SK-N-SH (cell line): Measurements from ENCODE around the gene RHBG. TPM values are rescaled to one million over a fixed set of nuclear protein-coding genes. Genes with fewer than 3 reads are reported as not detected.

Experiments used
- CTCF ChIA-PET: fragments of 300-600, 350-600 bp; formaldehyde crosslinking; extraction: SDS; loops from one replicate; lab custom pipeline; 2021; lab: Yijun Ruan, JAX
- POLR2A ChIA-PET: fragments of 350-600 bp; sonication (Branson Sonifier 250); formaldehyde crosslinking; extraction: SDS; loops from one replicate; lab custom pipeline; 2020; ENCODE audit warnings: antibody characterized with exemption, inconsistent platforms; lab: Yijun Ruan, JAX
- DNase-seq: peaks from one replicate; pipeline ENCODE4 v3.0.0; 2012
- H2AFZ ChIP-seq: fragments of 200-600 bp; sonication (generic); 2 replicates; pipeline ENCODE4 v1.8.1; 2016; ENCODE audit warnings: antibody characterized with exemption, mild to moderate bottlenecking, low read depth
- H3F3A ChIP-seq: fragments of 200-600 bp; sonication (generic); replicated peaks from 2 replicates; pipeline ENCODE3; 2016; ENCODE audit warnings: antibody characterized with exemption, mild to moderate bottlenecking; ENCODE audit not compliant: insufficient read depth
- H3K27ac ChIP-seq, 2 experiments: fragments of 200-500 bp in 1 of 2; fragments of 200-600 bp in 1 of 2; sonication (Bioruptor generic) in 1 of 2; sonication (generic), shearing (Covaris generic) in 1 of 2; 2 replicates each; pipeline versions ENCODE4 v1.5.1 to v1.6.1; 2014 to 2016; ENCODE audit warnings: low read depth in 2 of 2, inconsistent platforms in 1 of 2, low read length in 1 of 2, mild to moderate bottlenecking in 1 of 2, mixed read lengths in 1 of 2
- H3K27me3 ChIP-seq: fragments of 200-600 bp; sonication (generic), shearing (Covaris generic); 2 replicates; pipeline ENCODE4 v1.6.1; 2016; ENCODE audit warnings: mixed run types; ENCODE audit not compliant: insufficient read depth
- H3K36me3 ChIP-seq, 2 experiments: fragments of 200-500 bp in 1 of 2; fragments of 200-600 bp in 1 of 2; sonication (Bioruptor generic) in 1 of 2; sonication (generic) in 1 of 2; replicated peaks in 1 of 2; 2 replicates each; pipeline versions ENCODE3 to v1.5.1; 2014 to 2016; ENCODE audit warnings: low read length in 1 of 2, mild to moderate bottlenecking in 1 of 2; ENCODE audit not compliant: insufficient read depth in 2 of 2, control insufficient read depth in 1 of 2
- H3K4me1 ChIP-seq, 2 experiments: fragments of 200-500 bp in 1 of 2; fragments of 200-600 bp in 1 of 2; sonication (Bioruptor generic) in 1 of 2; sonication (generic), shearing (Covaris generic) in 1 of 2; 2 replicates each; pipeline versions ENCODE4 v1.5.1 to v1.6.1; 2014 to 2016; ENCODE audit warnings: low read depth in 1 of 2, low read length in 1 of 2, mixed run types in 1 of 2; ENCODE audit not compliant: insufficient read depth in 2 of 2, control insufficient read depth in 1 of 2
- H3K4me2 ChIP-seq: fragments of 200-600 bp; sonication (generic), shearing (Covaris generic); 2 replicates; pipeline ENCODE4 v1.6.1; 2017; ENCODE audit warnings: mixed run types
- H3K4me3 ChIP-seq, 2 experiments: fragments of 200-500 bp in 1 of 2; fragments of 200-600 bp in 1 of 2; sonication (Bioruptor generic) in 1 of 2; sonication (generic), shearing (Covaris generic) in 1 of 2; 2 replicates each; pipeline versions ENCODE4 v1.5.1 to v1.8.1; 2014 to 2016; ENCODE audit warnings: low read depth in 2 of 2, inconsistent platforms in 1 of 2, low read length in 1 of 2, mild to moderate bottlenecking in 1 of 2, mixed read lengths in 1 of 2, moderate library complexity in 1 of 2
- H3K79me2 ChIP-seq: fragments of 200-600 bp; sonication (generic); 2 replicates; pipeline ENCODE4 v1.8.1; 2017; ENCODE audit warnings: mild to moderate bottlenecking; ENCODE audit not compliant: insufficient read depth
- H3K9ac ChIP-seq: fragments of 200-600 bp; sonication (generic); 2 replicates; pipeline ENCODE4 v1.6.1; 2017; ENCODE audit warnings: mixed run types
- H3K9me2 ChIP-seq: fragments of 200-600 bp; sonication (generic); 2 replicates; pipeline ENCODE4 v1.6.1; 2017; ENCODE audit warnings: mixed run types
- H3K9me3 ChIP-seq: fragments of 200-600 bp; sonication (generic); 2 replicates; pipeline ENCODE4 v1.6.1; 2017; ENCODE audit warnings: mixed run types, mild to moderate bottlenecking, moderate library complexity
- H4K20me1 ChIP-seq: fragments of 200-600 bp; sonication (generic); 2 replicates; pipeline ENCODE4 v1.6.1; 2017; ENCODE audit warnings: mild to moderate bottlenecking, mixed run types; ENCODE audit not compliant: insufficient read depth
- EP300 ChIP-seq, 2 experiments: IDR thresholded peaks; 2 replicates each; pipeline versions ENCODE4 v1.4.0 to v1.6.1; 2012; ENCODE audit warnings: borderline replicate concordance in 1 of 2, low read depth in 1 of 2, low read length in 1 of 2
- GABPA ChIP-seq: IDR thresholded peaks from 2 replicates; pipeline ENCODE4 v1.4.0; 2012; ENCODE audit warnings: low read depth, mild to moderate bottlenecking
- GATA2 ChIP-seq: sonication (generic); formaldehyde crosslinking; IDR thresholded peaks from 2 replicates; pipeline ENCODE4 v1.5.0; 2020; ENCODE audit warnings: mild to moderate bottlenecking, missing genetic modification reagents
- MXI1 ChIP-seq: IDR thresholded peaks from 2 replicates; pipeline ENCODE4 v1.6.1; 2012; ENCODE audit warnings: mild to moderate bottlenecking, low read depth, low read length, improper control_type of control experiment
- POLR2AphosphoS5 ChIP-seq: IDR thresholded peaks from 2 replicates; pipeline ENCODE4 v1.6.1; 2012; ENCODE audit warnings: low read depth, low read length
- RCOR1 ChIP-seq: fragments of 150-350 bp; IDR thresholded peaks from 2 replicates; pipeline ENCODE4 v1.6.1; 2017; ENCODE audit warnings: antibody characterized with exemption, low read length
- RFX5 ChIP-seq: IDR thresholded peaks from 2 replicates; pipeline ENCODE4 v1.6.1; 2012; ENCODE audit warnings: mild to moderate bottlenecking, improper control_type of control experiment, low read length
- SMC3 ChIP-seq: IDR thresholded peaks from 2 replicates; pipeline ENCODE4 v1.6.1; 2012; ENCODE audit warnings: low read depth, low read length, improper control_type of control experiment
- YY1 ChIP-seq: IDR thresholded peaks from 2 replicates; pipeline ENCODE4 v1.4.0; 2012; ENCODE audit warnings: low read depth, mild to moderate bottlenecking
- WGBS: methylation state at CpG from one replicate; pipeline ENCODE4 v1.1.6; 2017; ENCODE audit warnings: low lambda C conversion rate; 5-methylcytosine and 5-hydroxymethylcytosine counted together
- polyA plus RNA-seq, 3 experiments: library from polyadenylated mRNA; depleted of rRNA; stranded (reverse); fragments of >200 nt; gene quantifications; 2 replicates each; pipeline ENCODE4 v1.2.3, GENCODE V29; 2012
- TF ChIP-seq, protein P1 (sequence below): IDR thresholded peaks from 2 replicates; pipeline ENCODE4 v1.4.0; 2012; ENCODE audit warnings: low read depth, borderline replicate concordance
- TF ChIP-seq, protein P2 (sequence below): fragments of 150-350 bp; IDR thresholded peaks from 2 replicates; pipeline ENCODE4 v1.6.1; 2017; ENCODE audit warnings: antibody characterized with exemption, low read length, low read depth, borderline replicate concordance

Gene RHBG
- polyA plus RNA-seq, 1 of the 3 experiments (the other 2 are of a cell fraction), result 0.18 TPM

DNA sequence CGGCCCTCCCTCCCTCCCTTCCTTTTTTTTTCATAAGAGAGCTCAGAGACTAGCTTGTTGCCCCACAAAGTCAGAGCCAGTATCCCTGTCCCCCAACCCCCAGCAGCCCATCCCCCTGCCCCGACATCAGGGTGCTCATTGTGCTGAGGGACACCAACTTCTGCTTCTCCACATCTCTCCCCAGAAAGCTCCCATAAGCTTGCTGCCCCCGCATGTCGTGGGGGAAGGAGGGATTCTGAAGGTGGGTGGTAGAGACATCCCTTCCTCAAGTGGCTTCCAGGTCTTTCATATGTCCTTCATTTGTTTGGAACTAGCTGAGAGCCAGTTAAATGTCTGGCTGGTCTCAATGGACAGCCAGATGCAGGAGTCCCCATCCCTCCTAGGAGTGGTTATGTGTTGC lies 41.2 kb downstream of the RHBG start:
- Histone ChIP-seq H3F3A (no peaks in the 10 kb centered on the region), H2AFZ (no peak overlapping the region), H3K27ac (no peak overlapping the region), H3K27me3 (no peaks in the 10 kb centered on the region; the same call in 1 of the 2 replicates), H3K4me1 (no peaks in the 10 kb centered on the region), H3K79me2 (no peaks in the 10 kb centered on the region), H3K9ac (no peak overlapping the region), H3K9me2 (no peaks in the 10 kb centered on the region), H3K4me2 (no peak overlapping the region), H3K36me3 (no peaks in the 10 kb centered on the region), H3K9me3 (no peaks in the 10 kb centered on the region), H3K4me3 (no peak overlapping the region), H4K20me1 (no peaks in the 10 kb centered on the region)
- 71% methylated on average over 4 of the region's 4 CpGs for WGBS
- ChIA-PET POLR2A (interaction anchor here (0.7 kb wide), 1 partner anchor 9 kb away, joined by 3 read pairs; no protein-coding TSS in a partner anchor), CTCF (interaction anchor here (1.0 to 29.5 kb wide), 6 partner anchors 9 to 36 kb away, joined by 3 to 412 read pairs (median 4); no protein-coding TSS in a partner anchor)
- no peak for TF ChIP-seq GATA2
- TF ChIP-seq YY1, result no peak
- TF ChIP-seq POLR2AphosphoS5, result no peak
- no peak for TF ChIP-seq RCOR1
- TF ChIP-seq SMC3, result no peak
- TF ChIP-seq GABPA, result no peak
- TF ChIP-seq MXI1, result no peak
- no peak for TF ChIP-seq RFX5
- no peak for TF ChIP-seq EP300 (IDR thresholded peaks at IDR 0.05; ENCODE audit: borderline replicate concordance in 1 of 2, low read depth in 1 of 2, low read length in 1 of 2)
- TF ChIP-seq, protein P1, sequence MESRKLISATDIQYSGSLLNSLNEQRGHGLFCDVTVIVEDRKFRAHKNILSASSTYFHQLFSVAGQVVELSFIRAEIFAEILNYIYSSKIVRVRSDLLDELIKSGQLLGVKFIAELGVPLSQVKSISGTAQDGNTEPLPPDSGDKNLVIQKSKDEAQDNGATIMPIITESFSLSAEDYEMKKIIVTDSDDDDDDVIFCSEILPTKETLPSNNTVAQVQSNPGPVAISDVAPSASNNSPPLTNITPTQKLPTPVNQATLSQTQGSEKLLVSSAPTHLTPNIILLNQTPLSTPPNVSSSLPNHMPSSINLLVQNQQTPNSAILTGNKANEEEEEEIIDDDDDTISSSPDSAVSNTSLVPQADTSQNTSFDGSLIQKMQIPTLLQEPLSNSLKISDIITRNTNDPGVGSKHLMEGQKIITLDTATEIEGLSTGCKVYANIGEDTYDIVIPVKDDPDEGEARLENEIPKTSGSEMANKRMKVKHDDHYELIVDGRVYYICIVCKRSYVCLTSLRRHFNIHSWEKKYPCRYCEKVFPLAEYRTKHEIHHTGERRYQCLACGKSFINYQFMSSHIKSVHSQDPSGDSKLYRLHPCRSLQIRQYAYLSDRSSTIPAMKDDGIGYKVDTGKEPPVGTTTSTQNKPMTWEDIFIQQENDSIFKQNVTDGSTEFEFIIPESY, result no peak
- DNase-seq, result no peak

DNA sequence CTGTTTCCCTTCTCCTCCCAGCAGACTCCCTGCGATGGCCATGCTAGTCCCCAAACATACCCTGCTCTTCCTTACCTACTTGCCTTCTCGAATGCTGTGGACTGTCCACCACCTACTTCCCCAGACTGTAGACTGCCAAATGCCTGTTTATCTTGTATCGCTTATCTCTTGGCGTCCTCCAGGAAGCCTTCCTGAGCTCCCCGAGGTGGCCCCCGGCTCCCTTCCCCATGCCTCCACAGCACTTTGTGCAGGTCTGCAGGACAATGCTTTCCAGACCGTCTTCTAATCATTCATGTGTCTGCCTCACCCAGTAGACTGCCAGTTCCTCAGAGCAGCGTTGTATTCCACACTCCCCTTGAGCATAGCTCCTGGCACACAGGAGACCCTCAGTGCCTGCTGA lies 41.7 kb downstream of the RHBG start:
- no peaks in the 10 kb centered on the region for H3K27me3 ChIP-seq
- POLR2A ChIA-PET, result interaction anchor here (0.7 kb wide), 1 partner anchor 9 kb away, joined by 3 read pairs; no protein-coding TSS in a partner anchor

More for the DNA sequence above, 41.7 kb downstream of the RHBG start:
- WGBS, result 70% methylated on average over 8 of the region's 8 CpGs
- H3K9me3 ChIP-seq, result no peaks in the 10 kb centered on the region
- H2AFZ ChIP-seq, result no peak overlapping the region
- CTCF ChIA-PET, result interaction anchor here (1.0 to 29.5 kb wide), 6 partner anchors 9 to 35 kb away, joined by 3 to 412 read pairs (median 4); no protein-coding TSS in a partner anchor
- no peaks in the 10 kb centered on the region for H3K79me2 ChIP-seq
- no peak overlapping the region for H3K27ac ChIP-seq
- no peaks in the 10 kb centered on the region for H3K9me2 ChIP-seq
- no peaks in the 10 kb centered on the region for H3K36me3 ChIP-seq
- H3K4me3 ChIP-seq, result no peak overlapping the region
- H3F3A ChIP-seq, result no peaks in the 10 kb centered on the region
- no peak overlapping the region for H3K4me2 ChIP-seq
- DNase-seq, result no peak
- H4K20me1 ChIP-seq, result no peaks in the 10 kb centered on the region
- H3K4me1 ChIP-seq, result no peaks in the 10 kb centered on the region
- TF ChIP-seq, protein P2, sequence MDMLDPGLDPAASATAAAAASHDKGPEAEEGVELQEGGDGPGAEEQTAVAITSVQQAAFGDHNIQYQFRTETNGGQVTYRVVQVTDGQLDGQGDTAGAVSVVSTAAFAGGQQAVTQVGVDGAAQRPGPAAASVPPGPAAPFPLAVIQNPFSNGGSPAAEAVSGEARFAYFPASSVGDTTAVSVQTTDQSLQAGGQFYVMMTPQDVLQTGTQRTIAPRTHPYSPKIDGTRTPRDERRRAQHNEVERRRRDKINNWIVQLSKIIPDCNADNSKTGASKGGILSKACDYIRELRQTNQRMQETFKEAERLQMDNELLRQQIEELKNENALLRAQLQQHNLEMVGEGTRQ, result no peak
- TF ChIP-seq, all 33 proteins: peak for 0
- no peak overlapping the region for H3K9ac ChIP-seq
